ENCODE results near the gene SLC18A3. TPM values are rescaled to one million over a fixed set of nuclear protein-coding genes. Genes with fewer than 3 reads are reported as not detected.

The SLC18A3 gene
- total RNA-seq, 1 experiment from 2014 or later = not detected

GRCh38 chr10:49653273-49653929 lies 43.3 kb downstream of the SLC18A3 start:
- no peaks in the 10 kb centered on the region for H3K36me3 ChIP-seq (ENCODE audit: control insufficient read depth in 1 of 2, insufficient read depth in 2 of 2, low read length in 2 of 2)
- no peaks in the 10 kb centered on the region for H3K9me2 ChIP-seq (ENCODE audit: insufficient read depth)
- RAD21 ChIA-PET (ENCODE audit: low non-redundant PET in 1 of 2, low total read pairs in 2 of 2, uncharacterized antibody in 2 of 2, unreplicated experiment in 2 of 2) = no interaction called here
- no peak overlapping the region for H3K9ac ChIP-seq (ENCODE audit: low read length)
- no peak overlapping the region for H2AFZ ChIP-seq (ENCODE audit: low read depth, low read length, poor library complexity, severe bottlenecking)
- no peak overlapping the region for H3K4me3 ChIP-seq (replicated peaks in 1 of 2; ENCODE audit: low read depth in 1 of 2, low read length in 2 of 2)
- no peaks in the 10 kb centered on the region for H4K20me1 ChIP-seq (ENCODE audit: insufficient read depth)
- CTCF ChIA-PET = no interaction called here
- H3K4me1 ChIP-seq (ENCODE audit: control insufficient read depth in 1 of 2, insufficient read depth in 2 of 2, low read length in 2 of 2) = no peaks in the 10 kb centered on the region
- no peaks in the 10 kb centered on the region for H3K27me3 ChIP-seq (ENCODE audit: insufficient read depth, low read length)
- BruUV-seq (replicated peaks) = no TSS peak
- ATAC-seq (no peak), DNase-seq (ENCODE audit: low read depth, low spot score) (no peak)
- POLR2A ChIA-PET = no interaction called here
- TF ChIP-seq ELF1 (IDR thresholded peaks at IDR 0.05; ENCODE audit: borderline replicate concordance, low read depth) (no peak), EGR1 (IDR thresholded peaks at IDR 0.05; ENCODE audit: low read depth) (no peak), ZFX (IDR thresholded peaks at IDR 0.05) (no peak), SRF (IDR thresholded peaks at IDR 0.05; ENCODE audit: low read depth) (no peak), REST (IDR thresholded peaks at IDR 0.05; ENCODE audit: low read depth) (no peak), ZNF274 (IDR thresholded peaks at IDR 0.05; ENCODE audit: low read depth, low read length) (no peak), RAD21 (IDR thresholded peaks at IDR 0.05; ENCODE audit: low read depth) (no peak)
- no peak overlapping the region for H3K4me2 ChIP-seq (ENCODE audit: low read length)
- intact Hi-C loops (cut with micrococcal nuclease) = no loop called here
- no peaks in the 10 kb centered on the region for H3K79me2 ChIP-seq (ENCODE audit: insufficient read depth, low read length)
- H3K27ac ChIP-seq (ENCODE audit: low read depth, low read length) = no peak overlapping the region
- no peaks in the 10 kb centered on the region for H3K9me3 ChIP-seq (ENCODE audit: control insufficient read depth in 1 of 2, insufficient read depth in 1 of 2, low read depth in 1 of 2, low read length in 2 of 2)

Measured in HCT116 (cell line).